HCT116 (cell line): ENCODE measurements around the gene PEMT.

Experiments
- CEBPB ChIP-seq: IDR thresholded peaks from 2 replicates; pipeline ENCODE4 v1.6.1; 2012; ENCODE audit warnings: low read depth
- CTCF ChIP-seq, 3 experiments: fragments of 200-600 bp in 1 of 3; sonication (generic) in 1 of 3; IDR thresholded peaks in 2 of 3; conservative IDR thresholded peaks in 1 of 3; 2 replicates each; pipeline ENCODE4 v1.5.1; 2012 to 2017; ENCODE audit warnings: low read depth in 2 of 3, low read length in 2 of 3, antibody characterized with exemption in 1 of 3, borderline replicate concordance in 1 of 3, control low read depth in 1 of 3, mild to moderate bottlenecking in 1 of 3, mixed read lengths in 1 of 3, mixed run types in 1 of 3, moderate library complexity in 1 of 3; ENCODE audit not compliant: insufficient read depth in 1 of 3
- EZH2 ChIP-seq: fragments of 200-600 bp; sonication (generic); IDR thresholded peaks from 2 replicates; pipeline ENCODE4 v1.6.1; 2017; ENCODE audit warnings: antibody characterized with exemption, mixed run types
- JUND ChIP-seq: IDR thresholded peaks from 2 replicates; pipeline ENCODE4 v1.6.1; 2012
- POLR2A ChIP-seq: IDR thresholded peaks from 2 replicates; pipeline ENCODE4 v1.7.0; 2011; ENCODE audit warnings: borderline replicate concordance; ENCODE audit not compliant: insufficient read depth, insufficient read length; ENCODE audit errors: extremely low read depth
- POLR2AphosphoS5 ChIP-seq: IDR thresholded peaks from 2 replicates; pipeline ENCODE4 v1.6.1; 2011; ENCODE audit warnings: mild to moderate bottlenecking, low read depth, low read length, moderate library complexity
- SP1 ChIP-seq: IDR thresholded peaks from 2 replicates; pipeline ENCODE4 v1.6.1; 2012; ENCODE audit warnings: low read depth
- TCF7L2 ChIP-seq: IDR thresholded peaks from 2 replicates; pipeline ENCODE4 v1.7.0; 2011; ENCODE audit warnings: borderline replicate concordance, inconsistent platforms; ENCODE audit not compliant: insufficient read depth, insufficient read length; ENCODE audit errors: extremely low read depth
- ZBTB33 ChIP-seq: IDR thresholded peaks from 2 replicates; pipeline ENCODE4 v1.6.1; 2011; ENCODE audit warnings: mild to moderate bottlenecking, low read length, moderate library complexity; ENCODE audit not compliant: insufficient replicate concordance; ENCODE audit errors: extremely low read depth
- ZFX ChIP-seq: fragments of 450-650 bp; IDR thresholded peaks from 2 replicates; pipeline ENCODE4 v1.6.1; 2017
- ZNF274 ChIP-seq: fragments of 200-500 bp; sonication (Bioruptor generic); IDR thresholded peaks from 2 replicates; pipeline ENCODE4 v1.6.1; 2014; ENCODE audit warnings: mild to moderate bottlenecking, low read depth, low read length, inconsistent platforms

GRCh38 chr17:17556671-17557070 lies 34.8 kb downstream of the PEMT start:
- TF ChIP-seq POLR2A (no peak), CTCF (IDR thresholded peaks at IDR 0.05 in 2 of 3, conservative IDR thresholded peaks at IDR 0.05 in 1 of 3; ENCODE audit: borderline replicate concordance in 1 of 3, insufficient read depth in 1 of 3, low read depth in 2 of 3, low read length in 2 of 3) (no peak), ZBTB33 (no peak), JUND (no peak), TCF7L2 (no peak), SP1 (no peak), ZFX (no peak), CEBPB (no peak), ZNF274 (no peak), EZH2 (no peak), POLR2AphosphoS5 (no peak)
